Tongue (tissue), 1 donor: ENCODE data around the gene ANLN. TPM values are rescaled to one million over a fixed set of nuclear protein-coding genes. Genes with fewer than 3 reads are reported as not detected.

ENCODE experiments used
- total RNA-seq: library from RNA; depleted of rRNA; stranded (reverse); fragments of >200 nt; gene quantifications from one replicate; pipeline ENCODE4 v1.2.3, GENCODE V29; 2014

ANLN gene
- total RNA-seq, 1 donor from 2014 or later = 26.5 TPM

Other genes starting within 250 kb of the ANLN start
- gene EEPD1, start 236.6 kb upstream of the ANLN start, total RNA-seq = 16.5 TPM